Smooth muscle cell (in vitro differentiated cells): ENCODE results near the gene MELTF. TPM values are rescaled to one million over a fixed set of nuclear protein-coding genes. Genes with fewer than 3 reads are reported as not detected.

Experiments
- DNase-seq: peaks from one replicate; lab custom pipeline; 2025; ENCODE audit not compliant: unreplicated experiment; lab: John Stamatoyannopoulos, UW
- H2AFZ ChIP-seq: fragments of 200-600 bp; sonication (generic); 2 replicates; pipeline ENCODE4 v1.6.0; 2016; ENCODE audit warnings: antibody characterized with exemption, low read depth, mild to moderate bottlenecking
- H3F3A ChIP-seq: fragments of 200-600 bp; sonication (generic); 2 replicates; pipeline ENCODE4 v1.6.0; 2017; ENCODE audit warnings: antibody characterized with exemption, low read depth
- H3K27ac ChIP-seq: fragments of 200-600 bp; sonication (generic); 2 replicates; pipeline ENCODE4 v1.5.1; 2016; ENCODE audit warnings: low read depth, mild to moderate bottlenecking
- H3K27me3 ChIP-seq: fragments of 200-600 bp; sonication (generic); 2 replicates; pipeline ENCODE4 v1.6.1; 2016; ENCODE audit warnings: low read depth, mild to moderate bottlenecking
- H3K36me3 ChIP-seq: fragments of 200-600 bp; sonication (generic); 2 replicates; pipeline ENCODE4 v1.5.1; 2016; ENCODE audit warnings: low read depth
- H3K4me1 ChIP-seq: fragments of 200-600 bp; sonication (generic); 2 replicates; pipeline ENCODE4 v1.5.1; 2016; ENCODE audit warnings: low read depth
- H3K4me2 ChIP-seq: fragments of 200-600 bp; sonication (generic); 2 replicates; pipeline ENCODE4 v1.6.0; 2016; ENCODE audit warnings: mild to moderate bottlenecking
- H3K4me3 ChIP-seq: fragments of 200-600 bp; sonication (generic); 2 replicates; pipeline ENCODE4 v1.5.1; 2016; ENCODE audit warnings: mild to moderate bottlenecking
- H3K79me2 ChIP-seq: fragments of 200-600 bp; sonication (generic); 2 replicates; pipeline ENCODE4 v1.6.0; 2016; ENCODE audit warnings: low read depth, mild to moderate bottlenecking
- H3K9ac ChIP-seq: fragments of 200-600 bp; sonication (generic); 2 replicates; pipeline ENCODE4 v1.6.0; 2016; ENCODE audit warnings: low read depth
- H3K9me3 ChIP-seq: fragments of 200-600 bp; sonication (generic); replicated peaks from 2 replicates; pipeline ENCODE4 v1.5.1; 2016; ENCODE audit warnings: low read depth
- H4K20me1 ChIP-seq: fragments of 200-600 bp; sonication (generic); 2 replicates; pipeline ENCODE4 v1.6.0; 2016; ENCODE audit warnings: low read depth
- CTCF ChIP-seq: fragments of 200-600 bp; sonication (generic); IDR thresholded peaks from 2 replicates; pipeline ENCODE4 v1.5.1; 2017; ENCODE audit warnings: borderline replicate concordance, mild to moderate bottlenecking, antibody characterized with exemption; ENCODE audit not compliant: insufficient read depth, poor library complexity, severe bottlenecking
- WGBS: methylation state at CpG from one replicate; pipeline ENCODE4 v1.1.7; 2016; ENCODE audit warnings: low lambda C conversion rate; 5-methylcytosine and 5-hydroxymethylcytosine counted together
- polyA plus RNA-seq: library from polyadenylated mRNA; unstranded; fragments of >200 nt; fragmentation: Nextera tagmentation; extraction: Ambion mirVana; gene quantifications from 2 replicates; pipeline ENCODE4 v1.2.1, GENCODE V29; 2016
- total RNA-seq: library from RNA; depleted of rRNA; stranded (reverse); fragments of >200 nt; gene quantifications from 2 replicates; pipeline ENCODE4 v1.2.3, GENCODE V29; 2014

Gene MELTF
- total and polyA plus RNA-seq, 2 experiments from 2014 or later: 3.7 to 8.6 TPM

- no peaks in the 10 kb centered on the region for H4K20me1 ChIP-seq
- peaks cover 32% of the 10 kb centered on the region for H3K27me3 ChIP-seq
- WGBS: 85% methylated on average over 9 of the region's 9 CpGs
- DNase-seq: no peak
- no peaks in the 10 kb centered on the region for H3K9me3 ChIP-seq
- no peak for TF ChIP-seq CTCF
- H3K4me3 ChIP-seq: no peak overlapping the region
- H3K79me2 ChIP-seq: no peaks in the 10 kb centered on the region
- H3K4me1 ChIP-seq: no peaks in the 10 kb centered on the region
- H3K4me2 ChIP-seq: no peak overlapping the region
- H3K36me3 ChIP-seq: no peaks in the 10 kb centered on the region
- H3F3A ChIP-seq: no peaks in the 10 kb centered on the region
- H3K27ac ChIP-seq: no peak overlapping the region
- H2AFZ ChIP-seq: no peak overlapping the region
- no peak overlapping the region for H3K9ac ChIP-seq
These were observed 67.3 kb downstream of the MELTF start for GRCh38 chr3:196962108-196962929.

GRCh38 chr3:196954832-196955231, 74.8 kb downstream of the MELTF start:
- H4K20me1 ChIP-seq: no peaks in the 10 kb centered on the region
- no peak for TF ChIP-seq CTCF
- H3K9me3 ChIP-seq: no peaks in the 10 kb centered on the region
- no peak overlapping the region for H3K27ac ChIP-seq
- H3K4me2 ChIP-seq: no peak overlapping the region
- H3K4me1 ChIP-seq: no peaks in the 10 kb centered on the region
- DNase-seq: no peak
- no peak overlapping the region for H2AFZ ChIP-seq
- H3F3A ChIP-seq: no peaks in the 10 kb centered on the region
- H3K36me3 ChIP-seq: no peaks in the 10 kb centered on the region
- H3K79me2 ChIP-seq: no peaks in the 10 kb centered on the region
- no peak overlapping the region for H3K4me3 ChIP-seq
- H3K9ac ChIP-seq: no peak overlapping the region
- peaks cover 10% of the 10 kb centered on the region for H3K27me3 ChIP-seq
- WGBS: 86% methylated on average over 7 of the region's 7 CpGs

Other genes starting within 250 kb of the MELTF start
- gene SENP5, start 161.9 kb downstream of the MELTF start, total RNA-seq: 35.0 and 59.2 TPM in 2 replicates
- 15.9 and 18.6 TPM in 2 replicates for gene SENP5, start 161.9 kb downstream of the MELTF start, polyA plus RNA-seq
- gene NCBP2, start 87.3 kb downstream of the MELTF start, total RNA-seq: 47.0 and 55.0 TPM in 2 replicates
- gene NCBP2, start 87.3 kb downstream of the MELTF start, polyA plus RNA-seq: 69.3 and 78.6 TPM in 2 replicates
- 3.0 and 3.2 TPM in 2 replicates for gene PIGZ, start 61.0 kb downstream of the MELTF start, total RNA-seq
- 1.8 and 2.6 TPM in 2 replicates for gene PIGZ, start 61.0 kb downstream of the MELTF start, polyA plus RNA-seq